Measurements from ENCODE around the gene DNAJC5G. TPM values are rescaled to one million over a fixed set of nuclear protein-coding genes. Genes with fewer than 3 reads are reported as not detected.

Gene DNAJC5G
- total RNA-seq = not detected

GRCh38 chr2:27275211-27276150, at the start of gene DNAJC5G:
Gene DNAJC5G (plus strand): TSS chr2:27275433. CDS start chr2:27276729, 1,296 bp downstream.
- Histone ChIP-seq H3K9me3 (no peaks in the 10 kb centered on the region), H3K27ac (no peak within 1 kb of the TSS), H3K4me1 (no peaks in the 10 kb centered on the region), H3K9ac (ENCODE audit: low read depth in 2 of 2, low read length in 2 of 2) (no peak within 1 kb of the TSS), H3K4me3 (no peak within 1 kb of the TSS), H3K27me3 (no peaks in the 10 kb centered on the region), H3K36me3 (no peaks in the 10 kb centered on the region)
- DNase-seq = no peak
- TF ChIP-seq CTCF (IDR thresholded peaks at IDR 0.05) = no peak
- intact Hi-C loops (cut with DNase I) = no loop called here

- no peak for TF ChIP-seq CTCF (IDR thresholded peaks at IDR 0.05)
- Histone ChIP-seq H3K4me3 (no peak overlapping the region), H3K36me3 (peaks cover 19% of the 10 kb centered on the region), H3K27ac (no peak overlapping the region), H3K27me3 (no peaks in the 10 kb centered on the region), H3K9me3 (no peaks in the 10 kb centered on the region), H3K9ac (ENCODE audit: low read depth in 2 of 2, low read length in 2 of 2) (no peak overlapping the region), H3K4me1 (no peaks in the 10 kb centered on the region)
- intact Hi-C loops (cut with DNase I) = no loop called here
- DNase-seq = no peak
Measured at GRCh38 chr2:27225526-27225925, 49.7 kb upstream of the DNAJC5G start.

GRCh38 chr2:27227501-27227900, 47.7 kb upstream of the DNAJC5G start:
- no peak overlapping the region for H3K9ac ChIP-seq (ENCODE audit: low read depth in 2 of 2, low read length in 2 of 2)
- peaks cover 19% of the 10 kb centered on the region for H3K36me3 ChIP-seq
- no peak for TF ChIP-seq CTCF (IDR thresholded peaks at IDR 0.05)
- H3K27ac ChIP-seq = no peak overlapping the region
- no peak for DNase-seq
- H3K9me3 ChIP-seq = no peaks in the 10 kb centered on the region
- H3K4me3 ChIP-seq = no peak overlapping the region
- intact Hi-C loops (cut with DNase I) = no loop called here
- H3K27me3 ChIP-seq = no peaks in the 10 kb centered on the region
- no peaks in the 10 kb centered on the region for H3K4me1 ChIP-seq

GRCh38 chr2:27231921-27232320, 43.3 kb upstream of the DNAJC5G start:
- TF ChIP-seq CTCF (IDR thresholded peaks at IDR 0.05) = no peak
- Histone ChIP-seq H3K4me1 (no peaks in the 10 kb centered on the region), H3K27me3 (no peaks in the 10 kb centered on the region), H3K36me3 (no peaks in the 10 kb centered on the region), H3K4me3 (no peak overlapping the region), H3K9ac (ENCODE audit: low read depth in 2 of 2, low read length in 2 of 2) (no peak overlapping the region), H3K27ac (no peak overlapping the region), H3K9me3 (no peaks in the 10 kb centered on the region)
- DNase-seq = no peak
- intact Hi-C loops (cut with DNase I) = no loop called here

- no peak for TF ChIP-seq CTCF (IDR thresholded peaks at IDR 0.05)
- Histone ChIP-seq H3K9me3 (no peaks in the 10 kb centered on the region), H3K4me3 (no peak overlapping the region), H3K9ac (ENCODE audit: low read depth in 2 of 2, low read length in 2 of 2) (no peak overlapping the region), H3K27ac (no peak overlapping the region), H3K36me3 (peaks cover 9% of the 10 kb centered on the region), H3K27me3 (no peaks in the 10 kb centered on the region), H3K4me1 (no peaks in the 10 kb centered on the region)
- no peak for DNase-seq
- intact Hi-C loops (cut with DNase I) = no loop called here
Measured at GRCh38 chr2:27233341-27233740, 41.9 kb upstream of the DNAJC5G start.

Measured in colonic mucosa (tissue), 4 donors.